SK-N-MC (cell line): ENCODE results near the gene XPOT.

ENCODE experiments used
- DNase-seq: peaks from one replicate; pipeline ENCODE4 v3.0.0-alpha.2; 2011; ENCODE audit warnings: low read depth, low spot score
- H3K27ac ChIP-seq: fragments of 200-600 bp; sonication (generic); 2 replicates; pipeline ENCODE4 v1.5.1; 2016; ENCODE audit warnings: mixed run types
- H3K36me3 ChIP-seq: fragments of 200-600 bp; sonication (generic); 2 replicates; pipeline ENCODE4 v1.6.1; 2017; ENCODE audit warnings: antibody characterized with exemption, low read length, mixed read lengths; ENCODE audit not compliant: insufficient read depth
- H3K4me3 ChIP-seq: fragments of 200-600 bp; sonication (generic); 2 replicates; pipeline ENCODE4 v1.5.1; 2016
- H3K9ac ChIP-seq: fragments of 200-600 bp; sonication (generic); 2 replicates; pipeline ENCODE4 v1.8.0; 2017; ENCODE audit warnings: mixed run types, mixed read lengths; ENCODE audit not compliant: insufficient read length
- H3K9me3 ChIP-seq: fragments of 200-600 bp; sonication (generic); 2 replicates; pipeline ENCODE4 v1.6.1; 2017; ENCODE audit warnings: low read depth, mild to moderate bottlenecking, antibody characterized with exemption, low read length, moderate library complexity, mixed read lengths
- EZH2 ChIP-seq: fragments of 200-600 bp; sonication (generic); IDR thresholded peaks from one replicate; pipeline ENCODE4 v1.6.1; 2017; ENCODE audit warnings: antibody characterized with exemption
- FOXP2 ChIP-seq: optimal IDR thresholded peaks from 2 replicates; pipeline ENCODE3; 2011; ENCODE audit warnings: mild to moderate bottlenecking, moderate library complexity; ENCODE audit not compliant: insufficient read depth; ENCODE audit errors: extremely low read length, control extremely low read depth
- POLR2AphosphoS5 ChIP-seq: IDR thresholded peaks from 2 replicates; pipeline ENCODE4 v1.6.1; 2012; ENCODE audit warnings: mild to moderate bottlenecking, low read depth, low read length, borderline replicate concordance

Gene XPOT

GRCh38 chr12:64452559-64453329 lies 48.6 kb downstream of the XPOT start:
- Histone ChIP-seq H3K36me3 (peaks cover 34% of the 10 kb centered on the region), H3K9ac (peak overlapping the region; percentile 88), H3K4me3 (peak overlapping the region; percentile 84), H3K9me3 (no peaks in the 10 kb centered on the region), H3K27ac (no peak overlapping the region)
- TF ChIP-seq POLR2AphosphoS5 (no peak), FOXP2 (no peak)
- no peak for DNase-seq

DNA sequence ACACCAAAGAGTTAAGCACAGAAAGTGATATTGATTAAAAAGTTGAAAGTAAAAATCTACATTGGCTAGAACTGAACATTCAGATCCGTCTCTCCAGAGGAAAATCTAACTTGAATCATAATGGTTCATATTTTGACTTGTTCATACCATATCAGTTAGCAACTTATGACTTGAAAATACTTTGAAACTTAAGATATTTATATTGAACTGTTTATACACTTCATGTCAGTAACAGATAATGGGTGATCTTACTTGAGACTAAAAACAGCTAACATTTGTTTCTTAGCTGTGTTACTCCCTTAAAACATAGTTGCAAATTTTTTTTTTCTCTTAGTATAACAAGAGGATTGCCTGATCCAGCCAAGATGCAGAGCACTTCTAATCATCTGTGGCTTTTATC lies 51.3 kb downstream of the XPOT start:
- H3K4me3 ChIP-seq = no peak overlapping the region
- no peak for TF ChIP-seq POLR2AphosphoS5
- no peak for TF ChIP-seq EZH2
- TF ChIP-seq FOXP2 = no peak
- no peak for DNase-seq
- peaks cover 28% of the 10 kb centered on the region for H3K36me3 ChIP-seq
- no peak overlapping the region for H3K27ac ChIP-seq
- no peaks in the 10 kb centered on the region for H3K9me3 ChIP-seq
- no peak overlapping the region for H3K9ac ChIP-seq

GRCh38 chr12:64456119-64456518 lies 51.9 kb downstream of the XPOT start:
- H3K9ac ChIP-seq = no peak overlapping the region
- no peak for DNase-seq
- H3K4me3 ChIP-seq = no peak overlapping the region
- TF ChIP-seq EZH2 (no peak), POLR2AphosphoS5 (no peak), FOXP2 (no peak)
- no peak overlapping the region for H3K27ac ChIP-seq
- H3K36me3 ChIP-seq = peaks cover 28% of the 10 kb centered on the region
- no peaks in the 10 kb centered on the region for H3K9me3 ChIP-seq

- no peak for DNase-seq
- H3K9me3 ChIP-seq = no peaks in the 10 kb centered on the region
- no peak overlapping the region for H3K9ac ChIP-seq
- no peak for TF ChIP-seq POLR2AphosphoS5
- TF ChIP-seq FOXP2 = no peak
- no peak for TF ChIP-seq EZH2
- no peak overlapping the region for H3K4me3 ChIP-seq
- no peak overlapping the region for H3K27ac ChIP-seq
- peaks cover 28% of the 10 kb centered on the region for H3K36me3 ChIP-seq
Observed at GRCh38 chr12:64457032-64457431, 52.8 kb downstream of the XPOT start.

DNA sequence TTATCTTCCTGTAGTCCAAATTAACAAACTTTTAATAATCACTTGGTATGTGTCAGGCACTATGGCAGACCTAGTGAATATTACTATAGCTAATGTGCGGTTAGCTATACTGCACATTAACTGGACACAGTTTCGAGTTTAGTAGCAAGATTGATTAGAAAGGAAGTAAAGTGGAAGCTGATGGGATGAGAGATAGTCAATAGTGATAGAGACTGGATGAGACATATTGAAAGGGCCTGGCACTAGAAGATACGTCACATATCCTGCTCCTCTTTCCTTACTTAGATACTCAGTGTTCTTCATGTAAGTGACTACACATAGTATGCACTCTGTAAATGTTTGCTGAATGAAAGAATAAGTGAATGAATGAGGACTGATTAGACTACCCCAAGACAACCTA lies 53.3 kb downstream of the XPOT start:
- Histone ChIP-seq H3K4me3 (no peak overlapping the region), H3K36me3 (peaks cover 28% of the 10 kb centered on the region), H3K9ac (no peak overlapping the region), H3K27ac (no peak overlapping the region), H3K9me3 (no peaks in the 10 kb centered on the region)
- TF ChIP-seq POLR2AphosphoS5 = no peak
- no peak for TF ChIP-seq EZH2
- TF ChIP-seq FOXP2 = no peak
- DNase-seq = no peak

- Histone ChIP-seq H3K36me3 (peaks cover 28% of the 10 kb centered on the region), H3K4me3 (no peak overlapping the region), H3K9ac (no peak overlapping the region), H3K9me3 (no peaks in the 10 kb centered on the region), H3K27ac (no peak overlapping the region)
- DNase-seq = no peak
- TF ChIP-seq POLR2AphosphoS5 = no peak
- no peak for TF ChIP-seq FOXP2
- no peak for TF ChIP-seq EZH2
Observed at GRCh38 chr12:64457923-64458322, 53.7 kb downstream of the XPOT start.

GRCh38 chr12:64459394-64459891 lies 55.3 kb downstream of the XPOT start:
- DNase-seq = no peak
- Histone ChIP-seq H3K9ac (no peak overlapping the region), H3K4me3 (no peak overlapping the region), H3K36me3 (peaks cover 33% of the 10 kb centered on the region), H3K27ac (no peak overlapping the region), H3K9me3 (no peaks in the 10 kb centered on the region)
- TF ChIP-seq FOXP2 (no peak), EZH2 (no peak), POLR2AphosphoS5 (no peak)

GRCh38 chr12:64461634-64462414 lies 57.6 kb downstream of the XPOT start:
- H3K4me3 ChIP-seq = no peak overlapping the region
- H3K27ac ChIP-seq = peak overlapping the region; percentile 22; the same call in 1 of the 2 replicates
- DNase-seq = no peak
- TF ChIP-seq EZH2 = no peak
- TF ChIP-seq POLR2AphosphoS5 = no peak
- no peak for TF ChIP-seq FOXP2
- no peak overlapping the region for H3K9ac ChIP-seq
- H3K9me3 ChIP-seq = no peaks in the 10 kb centered on the region
- H3K36me3 ChIP-seq = peaks cover 47% of the 10 kb centered on the region

DNA sequence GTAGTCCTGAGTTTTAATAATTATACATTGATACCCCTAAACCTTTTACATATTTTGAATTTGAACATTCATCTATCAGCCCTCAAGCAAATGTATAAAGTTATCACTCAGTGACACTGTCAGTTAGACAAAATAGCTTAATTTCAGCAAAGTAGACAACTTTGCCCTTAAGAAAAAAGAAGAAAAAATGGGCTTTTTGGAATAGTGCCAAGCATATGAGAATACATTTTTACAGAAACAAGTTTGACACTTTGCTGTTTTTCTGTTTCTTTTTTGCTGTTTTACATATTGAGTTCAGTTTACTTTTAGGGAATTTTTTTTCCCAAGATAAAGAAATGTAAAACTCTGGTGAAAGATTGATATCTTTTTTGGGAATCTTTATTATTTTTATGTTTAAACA lies 62.0 kb downstream of the XPOT start:
- H3K4me3 ChIP-seq = no peak overlapping the region
- peaks cover 45% of the 10 kb centered on the region for H3K36me3 ChIP-seq
- no peaks in the 10 kb centered on the region for H3K9me3 ChIP-seq
- TF ChIP-seq FOXP2 (no peak), POLR2AphosphoS5 (no peak), EZH2 (no peak)
- no peak overlapping the region for H3K9ac ChIP-seq
- DNase-seq = no peak
- H3K27ac ChIP-seq = no peak overlapping the region
